Astrocyte (in vitro differentiated cells and primary cell): ENCODE measurements around the gene ANKRD11.

Experiments
- EZH2 ChIP-seq: IDR thresholded peaks from 2 replicates; pipeline ENCODE4 v1.6.1; 2012; ENCODE audit warnings: mild to moderate bottlenecking, low read length, inconsistent platforms; ENCODE audit not compliant: insufficient read depth
- TF ChIP-seq, protein P1 (sequence below): IDR thresholded peaks from 2 replicates; pipeline ENCODE4 v1.5.1; 2011; ENCODE audit warnings: low read depth, mild to moderate bottlenecking, inconsistent platforms, low read length, moderate library complexity; ENCODE audit not compliant: insufficient read depth

DNA sequence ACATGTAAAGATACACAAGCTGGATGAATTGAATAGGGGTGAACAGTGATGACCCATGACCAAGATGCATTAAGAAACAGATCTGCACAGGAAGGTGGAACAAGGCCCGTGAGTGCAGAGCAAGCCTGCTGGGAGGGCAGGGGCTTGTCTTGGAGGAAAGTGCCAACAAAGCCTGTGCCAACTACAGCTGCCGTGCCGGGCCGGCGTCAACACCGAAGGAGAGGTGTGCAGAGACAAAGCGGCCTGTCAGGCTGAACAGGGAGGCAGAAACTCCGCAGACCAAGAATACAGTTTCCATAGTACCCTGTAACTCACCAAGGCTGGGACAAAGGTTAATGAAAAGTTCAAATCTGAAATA, 46.7 kb downstream of the ANKRD11 start:
- TF ChIP-seq, protein P1, sequence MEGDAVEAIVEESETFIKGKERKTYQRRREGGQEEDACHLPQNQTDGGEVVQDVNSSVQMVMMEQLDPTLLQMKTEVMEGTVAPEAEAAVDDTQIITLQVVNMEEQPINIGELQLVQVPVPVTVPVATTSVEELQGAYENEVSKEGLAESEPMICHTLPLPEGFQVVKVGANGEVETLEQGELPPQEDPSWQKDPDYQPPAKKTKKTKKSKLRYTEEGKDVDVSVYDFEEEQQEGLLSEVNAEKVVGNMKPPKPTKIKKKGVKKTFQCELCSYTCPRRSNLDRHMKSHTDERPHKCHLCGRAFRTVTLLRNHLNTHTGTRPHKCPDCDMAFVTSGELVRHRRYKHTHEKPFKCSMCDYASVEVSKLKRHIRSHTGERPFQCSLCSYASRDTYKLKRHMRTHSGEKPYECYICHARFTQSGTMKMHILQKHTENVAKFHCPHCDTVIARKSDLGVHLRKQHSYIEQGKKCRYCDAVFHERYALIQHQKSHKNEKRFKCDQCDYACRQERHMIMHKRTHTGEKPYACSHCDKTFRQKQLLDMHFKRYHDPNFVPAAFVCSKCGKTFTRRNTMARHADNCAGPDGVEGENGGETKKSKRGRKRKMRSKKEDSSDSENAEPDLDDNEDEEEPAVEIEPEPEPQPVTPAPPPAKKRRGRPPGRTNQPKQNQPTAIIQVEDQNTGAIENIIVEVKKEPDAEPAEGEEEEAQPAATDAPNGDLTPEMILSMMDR, result no peak
- no peak for TF ChIP-seq EZH2
